H1 (cell line): Measurements from ENCODE around the gene CCDC71. TPM values are rescaled to one million over a fixed set of nuclear protein-coding genes. Genes with fewer than 3 reads are reported as not detected.

Source experiments
- CTCF ChIA-PET: fragments of 300-600 bp; sonication (Branson Sonifier 250); formaldehyde crosslinking; loops from one replicate; lab custom pipeline; 2021; ENCODE audit not compliant: partially characterized antibody; lab: Charles Lee
- POLR2A ChIA-PET: fragments of 300-600 bp; sonication (Branson Sonifier 250); formaldehyde crosslinking; loops from one replicate; lab custom pipeline; 2021; ENCODE audit warnings: inconsistent platforms; ENCODE audit not compliant: partially characterized antibody; lab: Charles Lee
- DNase-seq, 2 experiments: peaks; one replicate each; pipeline versions ENCODE4 v3.0.0 to v3.0.0-alpha.2; 2010 to 2022; ENCODE audit warnings: low spot score in 2 of 2, low read depth in 1 of 2, mixed read lengths in 1 of 2
- FAIRE-seq: peaks from 2 replicates; lab custom pipeline; 2011; peaks lifted over from hg19 to GRCh38; lab: Jason Lieb, UNC
- H2AFZ ChIP-seq: 2 replicates; pipeline ENCODE4 v1.8.1; 2012; ENCODE audit warnings: low read length, inconsistent platforms
- H2AK5ac ChIP-seq: 2 replicates; pipeline ENCODE4 v1.6.1; 2013; ENCODE audit warnings: low read depth, low read length
- H2BK120ac ChIP-seq: replicated peaks from 2 replicates; pipeline ENCODE3; 2013; ENCODE audit warnings: low read depth, low read length, inconsistent platforms
- H2BK12ac ChIP-seq: 2 replicates; pipeline ENCODE4 v1.6.1; 2013; ENCODE audit warnings: low read depth, low read length
- H2BK15ac ChIP-seq: 2 replicates; pipeline ENCODE4 v1.6.1; 2013; ENCODE audit warnings: low read length
- H2BK20ac ChIP-seq: 2 replicates; pipeline ENCODE4 v1.6.1; 2013; ENCODE audit warnings: low read length
- H2BK5ac ChIP-seq: 2 replicates; pipeline ENCODE4 v1.6.1; 2013; ENCODE audit warnings: low read depth, low read length
- H3K14ac ChIP-seq: 2 replicates; pipeline ENCODE4 v1.6.1; 2013; ENCODE audit warnings: inconsistent platforms; ENCODE audit not compliant: insufficient read length
- H3K18ac ChIP-seq: 2 replicates; pipeline ENCODE4 v1.6.1; 2013; ENCODE audit warnings: low read length; ENCODE audit errors: extremely low read depth
- H3K23ac ChIP-seq: 2 replicates; pipeline ENCODE4 v1.6.1; 2013; ENCODE audit warnings: inconsistent platforms; ENCODE audit not compliant: insufficient read length
- H3K23me2 ChIP-seq: 2 replicates; pipeline ENCODE4 v1.6.1; 2013; ENCODE audit warnings: low read depth, low read length
- H3K27ac ChIP-seq: 2 replicates; pipeline ENCODE4 v1.6.1; 2011; ENCODE audit warnings: low read depth, low read length, inconsistent platforms
- H3K27me3 ChIP-seq, 4 experiments: replicated peaks in 1 of 4; 1 replicate in 1 of 4; 2 replicates in 3 of 4; pipeline versions ENCODE4 v1.6.1 to v1.8.1; 2011 to 2013; ENCODE audit warnings: low read length in 3 of 4, mild to moderate bottlenecking in 3 of 4, inconsistent platforms in 2 of 4, mixed read lengths in 2 of 4, moderate library complexity in 1 of 4; ENCODE audit not compliant: control insufficient read depth in 3 of 4, insufficient read depth in 3 of 4; ENCODE audit errors: extremely low read depth in 1 of 4
- H3K36me3 ChIP-seq, 4 experiments: 2 replicates each; pipeline versions ENCODE4 v1.6.1 to v1.8.1; 2011 to 2013; ENCODE audit warnings: mild to moderate bottlenecking in 4 of 4, low read length in 3 of 4, moderate library complexity in 2 of 4, control low read depth in 1 of 4, inconsistent platforms in 1 of 4; ENCODE audit not compliant: insufficient read depth in 4 of 4, control insufficient read depth in 2 of 4
- H3K4ac ChIP-seq: replicated peaks from 2 replicates; pipeline ENCODE3; 2013; ENCODE audit warnings: low read length, low read depth, mixed read lengths, inconsistent platforms; ENCODE audit not compliant: insufficient read length
- H3K4me1 ChIP-seq, 4 experiments: replicated peaks in 1 of 4; 1 replicate in 1 of 4; 2 replicates in 3 of 4; pipeline versions ENCODE4 v1.6.1 to v1.8.1; 2011 to 2013; ENCODE audit warnings: low read length in 3 of 4, inconsistent platforms in 2 of 4, mixed read lengths in 1 of 4; ENCODE audit not compliant: insufficient read depth in 4 of 4, control insufficient read depth in 3 of 4
- H3K4me2 ChIP-seq, 2 experiments: 2 replicates each; pipeline versions ENCODE4 v1.6.1 to v1.8.1; 2011 to 2013; ENCODE audit warnings: low read depth in 2 of 2, low read length in 2 of 2, control low read depth in 1 of 2, inconsistent platforms in 1 of 2, mild to moderate bottlenecking in 1 of 2; ENCODE audit not compliant: insufficient read depth in 1 of 2
- H3K4me3 ChIP-seq, 4 experiments: fragments of 200-600, 300-600 bp in 1 of 4; sonication (generic), shearing (Covaris generic), sonication (Bioruptor Twin) in 1 of 4; 2 replicates each; pipeline versions ENCODE4 v1.5.1 to v1.8.1; 2011 to 2016; ENCODE audit warnings: low read length in 4 of 4, low read depth in 3 of 4, control low read depth in 2 of 4, inconsistent platforms in 2 of 4, mild to moderate bottlenecking in 2 of 4, mixed read lengths in 1 of 4, moderate library complexity in 1 of 4; ENCODE audit not compliant: insufficient read depth in 2 of 4; ENCODE audit errors: extremely low read depth in 1 of 4
- H3K56ac ChIP-seq: replicated peaks from 2 replicates; pipeline ENCODE3; 2013; ENCODE audit warnings: low read depth, mild to moderate bottlenecking, mixed read lengths, low read length, inconsistent platforms; ENCODE audit not compliant: insufficient read length
- H3K79me1 ChIP-seq: 2 replicates; pipeline ENCODE4 v1.6.1; 2013; ENCODE audit warnings: low read depth, low read length, control low read depth
- H3K79me2 ChIP-seq, 2 experiments: 2 replicates each; pipeline versions ENCODE4 v1.6.1 to v1.8.1; 2012 to 2013; ENCODE audit warnings: low read length in 2 of 2, mild to moderate bottlenecking in 2 of 2, inconsistent platforms in 1 of 2; ENCODE audit not compliant: insufficient read depth in 2 of 2, control insufficient read depth in 1 of 2
- H3K9ac ChIP-seq, 4 experiments: replicated peaks in 1 of 4; 1 replicate in 1 of 4; 2 replicates in 3 of 4; pipeline versions ENCODE4 v1.6.1 to v1.8.1; 2011 to 2013; ENCODE audit warnings: low read depth in 3 of 4, low read length in 3 of 4, control low read depth in 2 of 4, mild to moderate bottlenecking in 2 of 4, moderate library complexity in 2 of 4, inconsistent platforms in 1 of 4; ENCODE audit errors: extremely low read depth in 1 of 4
- H3K9me3 ChIP-seq, 2 experiments: 2 replicates each; pipeline versions ENCODE4 v1.6.1 to v1.8.1; 2012 to 2013; ENCODE audit warnings: mild to moderate bottlenecking in 2 of 2, moderate library complexity in 2 of 2, control low read depth in 1 of 2, inconsistent platforms in 1 of 2, low read depth in 1 of 2, low read length in 1 of 2, mixed read lengths in 1 of 2; ENCODE audit not compliant: insufficient read depth in 2 of 2
- H4K20me1 ChIP-seq, 2 experiments: replicated peaks in 1 of 2; 2 replicates each; pipeline versions ENCODE3 to v1.8.1; 2011 to 2013; ENCODE audit warnings: inconsistent platforms in 2 of 2, low read length in 2 of 2, mild to moderate bottlenecking in 1 of 2; ENCODE audit not compliant: insufficient read depth in 2 of 2, control insufficient read depth in 1 of 2
- H4K5ac ChIP-seq: 2 replicates; pipeline ENCODE4 v1.6.1; 2013; ENCODE audit warnings: low read length, low read depth, mixed read lengths, inconsistent platforms; ENCODE audit not compliant: insufficient read length
- H4K8ac ChIP-seq: 2 replicates; pipeline ENCODE4 v1.8.0; 2013; ENCODE audit warnings: mild to moderate bottlenecking, moderate library complexity, low read length, inconsistent platforms; ENCODE audit not compliant: insufficient read depth; ENCODE audit errors: extremely low read depth
- H4K91ac ChIP-seq: replicated peaks from 2 replicates; pipeline ENCODE3; 2013; ENCODE audit warnings: low read length, mixed read lengths, inconsistent platforms; ENCODE audit not compliant: insufficient read length
- CHD2 ChIP-seq: IDR thresholded peaks from 2 replicates; pipeline ENCODE4 v1.6.1; 2012; ENCODE audit warnings: low read length, improper control_type of control experiment
- CTBP2 ChIP-seq: IDR thresholded peaks from 2 replicates; pipeline ENCODE4 v1.7.0; 2011; ENCODE audit warnings: borderline replicate concordance, mild to moderate bottlenecking, moderate library complexity, mixed read lengths, low read length; ENCODE audit not compliant: insufficient read depth, insufficient read length
- KDM1A ChIP-seq: fragments of 200-600, 300-600 bp; sonication (generic); IDR thresholded peaks from 2 replicates; pipeline ENCODE4 v1.7.1; 2016; ENCODE audit warnings: mild to moderate bottlenecking, low read length, borderline replicate concordance
- KDM5A ChIP-seq: fragments of 200-600 bp; IDR thresholded peaks from 2 replicates; pipeline ENCODE4 v1.7.1; 2012; ENCODE audit warnings: mild to moderate bottlenecking, low read length, inconsistent platforms, mixed read lengths
- NRF1 ChIP-seq: IDR thresholded peaks from 2 replicates; pipeline ENCODE4 v1.6.1; 2011; ENCODE audit warnings: mild to moderate bottlenecking, low read depth, low read length, improper control_type of control experiment
- RAD21 ChIP-seq, 2 experiments: IDR thresholded peaks in 1 of 2; conservative IDR thresholded peaks in 1 of 2; 2 replicates each; pipeline ENCODE4 v1.6.1; 2011; ENCODE audit warnings: low read depth in 2 of 2, low read length in 2 of 2, improper control_type of control experiment in 1 of 2, inconsistent platforms in 1 of 2, mild to moderate bottlenecking in 1 of 2, moderate library complexity in 1 of 2
- SIX5 ChIP-seq: IDR thresholded peaks from 2 replicates; pipeline ENCODE4 v1.6.1; 2011; ENCODE audit warnings: mild to moderate bottlenecking, low read depth, low read length
- SP2 ChIP-seq: IDR thresholded peaks from 2 replicates; pipeline ENCODE4 v1.6.1; 2012; ENCODE audit warnings: mild to moderate bottlenecking, low read length, inconsistent platforms
- SP4 ChIP-seq: IDR thresholded peaks from 2 replicates; pipeline ENCODE4 v1.6.1; 2012; ENCODE audit warnings: low read length, inconsistent platforms
- TBP ChIP-seq: IDR thresholded peaks from 2 replicates; pipeline ENCODE4 v1.6.1; 2011; ENCODE audit warnings: low read depth, low read length, improper control_type of control experiment
- WGBS, 2 experiments: shearing (Covaris generic) in 1 of 2; methylation state at CpG; one replicate each; pipeline versions ENCODE4 v1.1.6 to v1.1.7; 2013 to 2015; ENCODE audit warnings: low lambda C conversion rate in 2 of 2, mixed read lengths in 2 of 2, inconsistent platforms in 1 of 2, low coverage in 1 of 2, missing lambda C conversion rate in 1 of 2; ENCODE audit not compliant: insufficient replicate concordance in 2 of 2, insufficient coverage in 1 of 2, insufficient read length in 1 of 2; ENCODE audit errors: extremely low coverage in 1 of 2, missing lambda C conversion rate in 1 of 2; 5-methylcytosine and 5-hydroxymethylcytosine counted together
- polyA plus RNA-seq, 7 experiments: library from polyadenylated mRNA; depleted of rRNA in 3 of 7; stranded (reverse) in 5 of 7; unstranded in 2 of 7; fragments of >200 nt in 5 of 7; fragments of 200-250 nt in 2 of 7; gene quantifications; 1 replicate in 5 of 7; 2 replicates in 1 of 7; 4 replicates in 1 of 7; pipeline versions ENCODE4 v1.2.1 to v1.2.3, GENCODE V29; 2011 to 2013; ENCODE audit warnings: missing spikeins in 2 of 7, mixed read lengths in 2 of 7
- total RNA-seq: library from RNA; stranded (reverse); fragmentation: NEBNext Ultra II Directional; extraction: Animal tissue kit (Norgen Biotek cat#: 25700); gene quantifications from 2 replicates; pipeline ENCODE4 v1.2.1, GENCODE V29; 2021
- TF ChIP-seq, protein P1 (sequence below): IDR thresholded peaks from 2 replicates; pipeline ENCODE4 v1.6.1; 2012; ENCODE audit warnings: inconsistent platforms
- TF ChIP-seq, protein P2 (sequence below): IDR thresholded peaks from 2 replicates; pipeline ENCODE4 v1.6.1; 2012; ENCODE audit warnings: low read length, inconsistent platforms

CCDC71 gene
- total and polyA plus RNA-seq, 2 of the 8 experiments (the other 6 are each of a cell fraction or from before 2014, with no cell fraction given), result 26.7 to 57.4 TPM

DNA sequence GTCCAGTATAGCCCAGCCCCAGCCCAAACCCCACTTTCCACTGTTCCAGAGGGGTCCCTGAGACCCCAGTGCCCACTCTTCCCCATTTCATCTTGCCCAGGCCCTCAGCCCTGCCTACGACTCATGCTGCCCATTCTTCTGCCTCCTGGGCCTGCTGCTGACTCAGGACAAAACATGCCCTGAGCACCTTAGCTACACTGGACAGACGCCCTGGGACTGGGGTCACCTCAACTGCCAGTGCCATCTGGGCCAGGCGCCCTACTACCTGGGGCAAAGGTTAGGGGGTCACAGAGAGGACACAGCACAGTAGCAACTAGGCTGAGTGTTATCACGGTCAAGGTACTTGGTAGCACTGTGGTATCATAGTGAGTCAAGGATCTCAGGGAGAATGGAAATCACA is 30.6 kb downstream of the CCDC71 start:
- no peaks in the 10 kb centered on the region for H3K79me2 ChIP-seq
- H3K4me2 ChIP-seq, result no peak overlapping the region
- H3K56ac ChIP-seq, result no peak overlapping the region
- no peak overlapping the region for H2BK120ac ChIP-seq
- no peaks in the 10 kb centered on the region for H3K36me3 ChIP-seq
- no peak overlapping the region for H3K4me3 ChIP-seq
- H3K9me3 ChIP-seq, result no peaks in the 10 kb centered on the region
- ChIA-PET POLR2A (interaction anchor here (1.2 to 1.8 kb wide), 4 partner anchors 14 to 42 kb away, joined by 3 to 8 read pairs (median 4); partner anchors contain the start of gene USP19), CTCF (interaction anchor here (1.1 to 5.5 kb wide), 3 partner anchors 14 to 28 kb away, joined by 4 to 43 read pairs (median 4); partner anchors contain the start of gene USP19)
- FAIRE-seq, result no peak
- no peak overlapping the region for H2BK20ac ChIP-seq
- no peak overlapping the region for H3K27ac ChIP-seq
- peaks cover 0 to 1% of the 10 kb centered on the region in 2 experiments for H4K20me1 ChIP-seq
- no peaks in the 10 kb centered on the region; a peak in 2 of 7 replicates for H3K27me3 ChIP-seq
- H2AFZ ChIP-seq, result no peak overlapping the region
- no peak overlapping the region for H2BK12ac ChIP-seq
- no peak overlapping the region for H3K9ac ChIP-seq
- 79% methylated on average over 4 of the region's 4 CpGs; no CpG with 5 or more reads in 1 of the 2 experiments for WGBS, 2 experiments
- H4K5ac ChIP-seq, result no peak overlapping the region
- H2AK5ac ChIP-seq, result 0 out of 2 replicates have a peak overlapping the region, but pooled peaks have one; percentile 49
- peak overlapping the region; percentile 46; the same call in 1 of the 2 replicates for H2BK15ac ChIP-seq
- no peak overlapping the region for H4K91ac ChIP-seq
- H3K18ac ChIP-seq, result no peak overlapping the region
- no peak overlapping the region for H3K4ac ChIP-seq
- DNase-seq, result no peak
- peaks cover 12% of the 10 kb centered on the region for H3K23me2 ChIP-seq
- H2BK5ac ChIP-seq, result no peak overlapping the region
- peaks cover 0 to 8% (median 7%) of the 10 kb centered on the region in 4 experiments; a peak in 6 of 7 replicates for H3K4me1 ChIP-seq
- peak overlapping the region; percentile 83; the same call in 1 of the 2 replicates for H4K8ac ChIP-seq
- H3K23ac ChIP-seq, result no peak overlapping the region
- no peak overlapping the region for H3K14ac ChIP-seq
- 0 out of 2 replicates have a peak, but pooled peaks cover 4% of the 10 kb centered on the region for H3K79me1 ChIP-seq
- TF ChIP-seq TBP (no peak), SIX5 (no peak), KDM5A (no peak), KDM1A (no peak), RAD21 (IDR thresholded peaks at IDR 0.05 in 1 of 2, conservative IDR thresholded peaks at IDR 0.05 in 1 of 2; ENCODE audit: low read depth in 2 of 2, low read length in 2 of 2) (no peak), CTBP2 (no peak), SP2 (no peak), SP4 (no peak), NRF1 (no peak), CHD2 (no peak)
- TF ChIP-seq, protein P1, sequence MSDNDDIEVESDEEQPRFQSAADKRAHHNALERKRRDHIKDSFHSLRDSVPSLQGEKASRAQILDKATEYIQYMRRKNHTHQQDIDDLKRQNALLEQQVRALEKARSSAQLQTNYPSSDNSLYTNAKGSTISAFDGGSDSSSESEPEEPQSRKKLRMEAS, result no peak
- TF ChIP-seq, protein P2, sequence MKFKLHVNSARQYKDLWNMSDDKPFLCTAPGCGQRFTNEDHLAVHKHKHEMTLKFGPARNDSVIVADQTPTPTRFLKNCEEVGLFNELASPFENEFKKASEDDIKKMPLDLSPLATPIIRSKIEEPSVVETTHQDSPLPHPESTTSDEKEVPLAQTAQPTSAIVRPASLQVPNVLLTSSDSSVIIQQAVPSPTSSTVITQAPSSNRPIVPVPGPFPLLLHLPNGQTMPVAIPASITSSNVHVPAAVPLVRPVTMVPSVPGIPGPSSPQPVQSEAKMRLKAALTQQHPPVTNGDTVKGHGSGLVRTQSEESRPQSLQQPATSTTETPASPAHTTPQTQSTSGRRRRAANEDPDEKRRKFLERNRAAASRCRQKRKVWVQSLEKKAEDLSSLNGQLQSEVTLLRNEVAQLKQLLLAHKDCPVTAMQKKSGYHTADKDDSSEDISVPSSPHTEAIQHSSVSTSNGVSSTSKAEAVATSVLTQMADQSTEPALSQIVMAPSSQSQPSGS, result no peak
